Amniotic stem cell (primary cell): ENCODE data around the gene FOXP1.

Experiments used
- DNase-seq: peaks from one replicate; lab custom pipeline; 2025; lab: John Stamatoyannopoulos, UW

FOXP1 gene

GRCh38 chr3:71425491-71426071, 157.9 kb downstream of the FOXP1 start:
- DNase-seq, result no peak

DNA sequence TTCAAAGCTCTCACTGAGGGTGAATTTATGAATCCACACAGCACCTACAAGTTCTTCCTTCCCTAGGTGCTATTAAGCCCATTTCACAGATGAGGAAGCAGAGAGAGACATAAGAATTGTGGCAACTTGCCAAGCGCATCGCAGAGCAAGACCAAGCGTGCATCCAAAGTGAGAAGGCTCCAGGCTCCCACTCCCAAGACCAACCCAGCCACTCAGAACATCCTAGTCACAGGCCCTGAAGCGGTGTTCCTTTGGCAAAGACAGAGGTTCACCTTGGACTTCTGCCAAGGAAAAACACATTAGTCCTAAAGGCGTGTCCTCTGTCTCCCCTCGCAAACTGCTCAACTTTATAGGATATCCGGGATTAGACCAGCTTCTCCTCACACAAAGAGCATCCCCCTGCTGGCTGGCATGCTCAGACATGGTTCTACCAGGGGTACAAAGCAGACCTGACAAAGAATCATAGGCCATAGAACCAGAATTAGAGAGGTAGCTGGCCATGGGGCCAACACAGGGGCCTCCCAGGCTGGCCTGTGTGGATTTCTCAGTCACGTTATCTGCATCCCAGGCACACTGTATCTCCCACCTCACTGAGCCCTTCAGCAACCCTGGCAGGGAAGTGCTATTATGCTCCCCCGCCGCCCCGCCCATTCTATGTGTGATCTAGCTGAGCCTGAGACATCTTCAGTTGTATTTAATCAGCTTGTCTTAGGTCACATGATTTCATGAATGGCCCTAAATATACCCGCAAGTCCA, 160.2 kb downstream of the FOXP1 start:
- no peak for DNase-seq

DNA sequence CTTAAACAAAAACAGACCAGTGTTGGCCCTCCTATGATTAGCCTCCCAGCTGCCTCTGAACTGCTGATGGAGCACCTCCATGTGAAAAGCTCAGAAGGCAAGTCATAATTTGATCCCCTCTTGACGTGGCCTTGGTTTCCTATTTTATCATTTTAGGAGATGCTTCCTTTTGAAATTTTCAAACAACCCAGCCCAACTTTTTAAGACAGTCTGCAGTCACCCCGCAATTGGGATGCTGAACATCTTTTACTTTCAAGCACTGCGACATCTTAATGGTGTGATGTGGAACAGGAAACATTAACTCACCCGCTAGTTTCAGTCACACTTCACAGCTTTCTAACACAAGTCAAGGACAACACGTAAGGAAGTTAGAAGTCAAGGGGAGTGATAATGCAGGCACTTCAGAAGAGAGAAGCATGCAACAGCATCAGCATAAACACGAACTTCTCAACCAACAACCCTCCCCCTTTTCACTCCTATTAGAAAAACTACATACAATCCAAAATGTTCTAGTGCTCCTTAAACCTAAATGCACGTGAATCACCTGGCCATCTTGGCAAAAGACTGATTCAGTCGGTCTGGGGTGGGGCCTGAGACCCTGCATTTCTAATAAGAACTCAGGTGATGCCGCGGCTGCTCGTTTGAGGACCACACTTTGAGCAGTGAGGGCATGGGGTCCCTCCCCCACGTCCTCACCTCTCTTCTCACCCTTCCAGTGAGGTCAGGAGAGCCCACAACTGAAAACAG, 161.5 kb downstream of the FOXP1 start:
- no peak for DNase-seq

DNA sequence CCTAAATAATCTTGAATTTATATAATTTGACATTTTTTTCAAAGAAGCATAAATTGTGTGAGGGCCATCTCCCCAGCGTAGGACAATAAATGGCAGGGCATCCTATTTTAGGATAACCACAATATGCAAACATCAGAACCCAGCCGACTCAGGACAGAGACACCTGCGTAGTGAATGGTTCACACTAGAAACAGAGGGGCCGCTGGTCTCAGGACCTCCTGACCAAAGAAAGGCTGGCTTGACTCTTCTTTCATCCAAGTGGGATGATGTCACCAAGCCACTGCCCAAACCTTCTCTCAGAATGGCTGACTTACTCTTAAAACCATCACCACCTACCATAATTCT, 162.1 kb downstream of the FOXP1 start:
- no peak for DNase-seq

GRCh38 chr3:71419369-71419768, 164.2 kb downstream of the FOXP1 start:
- DNase-seq, result no peak

DNA sequence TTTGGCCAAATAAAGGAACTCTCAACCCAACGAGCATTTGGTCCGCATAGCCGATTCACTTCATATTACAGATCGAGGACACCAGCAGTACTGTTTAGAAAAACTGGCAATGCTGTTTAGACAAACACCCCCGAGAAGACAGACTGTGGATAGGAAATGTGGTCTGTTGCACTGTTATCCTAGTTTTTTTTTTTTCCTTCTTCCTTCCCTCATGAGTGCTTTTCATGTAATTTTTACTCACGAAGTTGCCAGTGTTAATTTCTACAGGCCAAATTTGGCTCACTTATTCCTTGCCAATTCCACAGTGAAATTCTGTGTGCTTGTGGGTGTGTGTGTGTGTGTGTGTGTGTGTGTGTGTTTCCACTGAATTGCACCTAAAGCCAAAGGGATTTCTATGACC, 165.7 kb downstream of the FOXP1 start:
- no peak for DNase-seq

DNA sequence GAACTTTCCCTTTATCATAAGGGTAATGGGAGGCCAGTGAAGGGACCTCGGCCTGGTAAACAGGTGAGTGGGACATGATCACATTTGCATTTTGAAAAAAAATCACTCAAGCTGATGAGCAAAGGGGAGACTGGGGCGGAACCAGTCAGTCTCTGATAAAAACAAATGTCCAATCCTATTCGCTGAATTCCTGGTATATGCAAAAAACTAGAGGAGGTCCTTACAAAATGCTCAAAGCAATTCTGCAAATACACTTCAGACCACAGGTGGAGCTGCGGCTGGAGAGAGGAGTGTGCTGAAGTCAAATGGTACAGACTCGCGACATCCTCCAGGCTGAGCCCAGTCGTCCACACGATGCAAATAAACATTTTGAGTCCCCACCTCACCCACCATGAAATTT, 166.7 kb downstream of the FOXP1 start:
- DNase-seq, result no peak

- DNase-seq, result no peak
Measured at GRCh38 chr3:71415681-71416122, 167.8 kb downstream of the FOXP1 start.

DNA sequence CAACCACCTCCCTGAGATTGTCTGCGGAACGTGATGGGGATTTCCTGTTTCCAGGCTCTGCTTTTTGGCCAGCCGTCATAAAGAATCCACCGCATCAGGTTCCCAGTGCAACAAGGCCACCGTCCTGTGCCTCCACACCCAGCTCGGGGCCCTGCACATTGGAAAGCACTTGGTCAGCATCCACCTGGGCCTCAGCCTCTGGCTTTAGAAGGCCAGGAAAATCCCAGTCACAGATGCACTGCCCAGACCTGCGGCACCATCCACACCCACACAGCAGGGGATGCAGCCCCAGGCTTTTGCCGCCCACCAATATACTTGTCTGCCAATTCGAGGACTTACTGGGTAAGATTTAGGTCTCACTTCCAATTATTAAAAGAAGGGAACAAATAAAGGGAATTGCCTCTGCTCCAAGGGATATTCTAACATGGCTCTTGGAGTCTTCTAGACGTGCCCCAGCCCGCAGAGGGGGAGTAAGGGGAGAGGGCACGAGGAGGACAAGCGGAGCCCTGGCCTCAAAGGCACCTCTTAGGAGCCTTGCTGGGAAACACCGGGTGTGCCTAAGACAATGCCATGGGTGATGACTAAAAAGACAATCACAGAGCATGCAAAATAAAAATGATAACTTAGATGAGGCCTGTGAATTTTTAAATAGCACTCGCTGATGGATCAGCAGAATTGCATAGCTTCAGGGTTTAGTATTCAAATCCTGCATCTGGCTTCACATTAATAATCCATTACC, 169.2 kb downstream of the FOXP1 start:
- no peak for DNase-seq

DNA sequence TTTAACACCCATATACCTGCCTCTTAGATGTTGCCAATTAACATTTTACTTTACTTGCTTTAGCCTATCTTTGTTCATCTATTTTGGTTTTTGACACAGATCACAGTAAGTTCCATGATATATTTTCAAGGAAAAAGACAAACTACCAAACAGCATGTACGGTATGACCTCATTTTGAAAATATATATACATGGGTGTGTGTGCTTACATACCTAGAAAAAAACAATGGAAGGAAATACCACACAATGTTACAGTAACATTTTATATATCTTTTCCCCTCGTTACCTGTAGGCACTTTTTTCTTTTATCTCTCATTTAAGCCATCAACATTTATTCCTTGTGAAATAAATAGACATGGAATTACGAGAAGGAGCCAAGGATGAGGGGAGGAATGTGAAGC, 170.0 kb downstream of the FOXP1 start:
- no peak for DNase-seq

DNA sequence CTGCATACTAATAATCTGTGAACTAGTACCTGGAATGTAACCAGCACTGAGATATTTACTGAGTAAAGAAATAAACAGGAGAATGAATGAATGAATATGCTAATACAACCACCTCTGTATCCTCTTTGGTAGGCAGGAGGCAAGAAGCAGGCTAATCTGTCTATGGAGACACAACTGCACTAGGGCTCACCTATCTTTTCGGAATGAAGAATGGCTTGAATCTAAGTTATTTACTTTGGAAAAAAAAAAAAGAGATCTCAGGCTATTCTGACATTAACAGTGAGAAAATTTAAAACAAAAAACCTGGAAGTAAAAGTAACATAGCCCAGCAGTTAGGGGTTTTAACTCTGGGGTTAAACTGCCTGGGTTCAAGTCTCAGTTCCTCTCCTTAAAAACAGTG, 174.2 kb downstream of the FOXP1 start:
- no peak for DNase-seq

DNA sequence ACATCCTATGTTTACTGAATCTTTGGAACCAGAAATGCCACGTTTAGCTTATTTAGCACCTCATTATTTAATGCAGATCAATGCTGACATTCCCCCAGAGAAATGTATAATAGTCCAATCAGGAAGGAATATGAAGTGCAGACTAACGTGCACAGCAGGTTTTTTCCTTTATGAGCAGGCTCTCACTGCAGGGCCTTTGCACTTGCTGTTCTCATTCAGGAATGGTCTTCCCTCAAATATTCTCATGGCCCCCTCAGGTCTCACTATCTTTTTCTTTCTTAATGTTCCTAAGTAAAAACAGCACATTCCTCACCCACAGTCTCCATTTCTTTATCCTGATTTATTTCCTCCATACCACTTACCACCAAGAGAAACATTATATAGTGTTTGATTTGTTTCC, 174.6 kb downstream of the FOXP1 start:
- no peak for DNase-seq

DNA sequence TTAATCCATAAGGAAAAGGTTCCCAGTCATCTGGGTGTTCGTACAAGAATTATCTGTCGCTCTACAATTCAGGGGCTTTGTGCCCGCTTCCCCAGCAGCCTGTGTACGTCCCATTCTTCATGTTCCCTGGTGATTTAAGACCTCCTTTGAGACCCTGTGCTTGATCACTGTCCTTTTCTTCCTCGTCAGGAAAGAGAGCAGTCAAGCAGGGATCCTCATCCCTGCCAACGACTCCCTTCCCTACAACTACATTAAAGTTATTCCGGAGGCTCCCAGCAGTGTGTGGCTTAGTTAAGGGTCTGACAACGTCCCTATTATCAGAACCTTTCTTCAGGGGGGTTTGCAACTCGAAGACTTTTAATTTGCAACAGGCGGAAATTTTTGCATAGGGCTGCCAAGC, 175.7 kb downstream of the FOXP1 start:
- no peak for DNase-seq

GRCh38 chr3:71406972-71407810, 176.3 kb downstream of the FOXP1 start:
- DNase-seq, result no peak

GRCh38 chr3:71402911-71403310, 180.6 kb downstream of the FOXP1 start:
- DNase-seq, result no peak

- DNase-seq, result no peak
Measured at GRCh38 chr3:71402280-71402679, 181.2 kb downstream of the FOXP1 start.

GRCh38 chr3:71401695-71402231, 181.8 kb downstream of the FOXP1 start:
- DNase-seq, result no peak

GRCh38 chr3:71400986-71401451, 182.5 kb downstream of the FOXP1 start:
- no peak for DNase-seq

- no peak for DNase-seq
Measured at GRCh38 chr3:71399478-71399877, 184.1 kb downstream of the FOXP1 start.

DNA sequence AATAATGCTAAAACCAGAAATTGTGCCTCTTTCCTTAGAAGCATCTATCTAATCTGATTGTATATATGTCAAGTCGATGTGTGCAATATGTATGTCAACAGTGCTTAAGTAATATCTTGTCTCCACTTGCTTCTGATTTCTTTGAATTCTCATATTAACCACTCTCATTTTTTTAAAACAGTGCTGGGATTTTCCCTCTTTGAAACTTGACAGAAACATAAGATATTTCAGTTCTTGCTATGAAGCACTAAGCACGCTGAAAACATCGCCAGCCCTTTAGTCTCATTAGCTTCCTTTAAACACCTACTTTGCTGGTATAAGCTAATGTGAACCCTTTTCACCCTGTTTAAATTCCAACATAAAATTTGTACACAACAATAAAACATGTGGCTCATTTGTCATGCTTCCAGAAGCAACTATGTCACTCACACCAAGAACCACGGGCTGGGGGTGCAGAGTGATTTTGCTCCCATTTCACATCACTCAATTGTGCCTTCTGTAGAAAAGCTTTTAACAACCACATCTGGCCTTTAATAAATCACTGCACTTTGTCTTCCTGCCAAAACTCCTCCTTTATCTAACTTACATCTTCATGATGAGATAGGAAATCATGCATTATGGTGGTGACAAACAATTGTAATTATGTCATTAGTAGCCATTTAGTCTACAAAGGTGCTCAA, 185.2 kb downstream of the FOXP1 start:
- DNase-seq, result no peak

- DNase-seq, result no peak
Measured at GRCh38 chr3:71397726-71398125, 185.8 kb downstream of the FOXP1 start.
